ENCODE data around the gene TFEB.
A peak's percentile ranks its signal among the peaks of the same experiment; 100 is the strongest.

Gene TFEB

DNA sequence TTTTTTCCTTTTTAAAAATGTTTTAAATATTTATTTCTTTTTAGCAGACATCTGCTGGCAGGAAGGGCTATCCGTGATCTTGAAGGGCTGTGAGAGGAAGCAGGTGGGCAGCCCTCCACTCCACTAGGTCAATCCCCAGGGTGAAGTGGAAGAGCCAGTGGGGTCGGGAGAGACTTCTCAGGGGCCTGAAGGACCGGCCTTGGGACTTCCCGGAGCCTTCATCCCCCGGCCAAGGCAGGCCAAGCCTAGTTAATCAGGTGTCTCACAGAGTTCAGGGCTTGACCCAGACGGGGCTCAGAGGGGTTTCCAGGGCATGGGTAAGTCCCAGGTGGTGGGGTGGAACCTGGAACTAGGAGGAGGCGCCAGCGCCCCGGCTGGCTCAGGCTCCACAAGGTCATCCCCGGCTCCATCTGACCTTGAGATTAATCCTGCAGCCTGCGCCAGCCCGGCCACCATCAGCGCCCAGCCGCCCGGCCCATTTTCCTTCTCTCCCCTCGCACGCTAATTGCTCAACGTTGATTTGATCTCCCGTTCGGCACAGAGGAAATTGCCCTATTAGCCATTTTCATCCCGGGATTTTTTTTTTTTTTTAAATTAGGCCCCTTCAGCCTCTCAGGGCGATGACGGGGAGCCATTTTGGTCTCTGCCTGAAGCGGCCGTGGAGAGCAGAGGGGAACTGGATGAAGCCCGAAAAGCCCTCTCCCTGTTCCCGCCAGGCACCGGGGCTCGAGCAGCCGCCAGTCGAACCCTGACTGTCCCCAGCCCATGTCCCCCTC, 52.7 kb downstream of the TFEB start:
- H3K9ac ChIP-seq (ENCODE audit: low read length), result no peak overlapping the region
- H3K23ac ChIP-seq (ENCODE audit: low read length), result no peak overlapping the region
- peak overlapping the region; percentile 64 for H4K8ac ChIP-seq (ENCODE audit: low read depth, low read length)
- H2BK12ac ChIP-seq (ENCODE audit: low read length), result peak overlapping the region; percentile 70
- no peaks in the 10 kb centered on the region for H3K79me2 ChIP-seq (ENCODE audit: control insufficient read depth, insufficient read depth, low read length, poor library complexity)
- peaks cover 9 to 17% of the 10 kb centered on the region in 2 experiments for H3K4me1 ChIP-seq (ENCODE audit: control insufficient read depth in 1 of 2, insufficient read depth in 2 of 2, low read length in 2 of 2)
- H2AFZ ChIP-seq (ENCODE audit: insufficient read depth, low read length, poor library complexity), result no peak overlapping the region
- peaks cover 12 to 16% of the 10 kb centered on the region in 2 experiments for H3K36me3 ChIP-seq (ENCODE audit: control insufficient read depth in 1 of 2, insufficient read depth in 2 of 2, low read length in 2 of 2)
- DNase-seq, result no peak
- H3K9me3 ChIP-seq (ENCODE audit: insufficient read depth, low read depth, low read length), result peaks cover 2% of the 10 kb centered on the region
- no peaks in the 10 kb centered on the region for H3K27me3 ChIP-seq (ENCODE audit: insufficient read depth, low read length)
- peak overlapping the region; percentile 63 for H3K4me2 ChIP-seq (ENCODE audit: low read length)
- no peak overlapping the region for H3K4me3 ChIP-seq (ENCODE audit: low read depth, low read length)
- no peak overlapping the region for H4K12ac ChIP-seq (ENCODE audit: low read depth, low read length)
- no peak overlapping the region for H3K18ac ChIP-seq (ENCODE audit: low read length)
- H2BK5ac ChIP-seq (ENCODE audit: low read depth, low read length, poor library complexity), result no peak overlapping the region
- peak overlapping the region; percentile 9 for H2BK120ac ChIP-seq (ENCODE audit: insufficient read depth, low read length, poor library complexity)
- H3K79me1 ChIP-seq (ENCODE audit: low read length), result peaks cover 11% of the 10 kb centered on the region
- H3K14ac ChIP-seq (ENCODE audit: low read length), result no peak overlapping the region
- H2AK5ac ChIP-seq (ENCODE audit: low read length), result peak overlapping the region; percentile 92
- peak overlapping the region; percentile 81 for H4K91ac ChIP-seq (ENCODE audit: low read depth, low read length)
- no CpG with 5 or more reads among the region's 31 CpGs for WGBS (ENCODE audit: extremely low coverage, insufficient coverage, insufficient read length)
- peak overlapping the region; percentile 28 for H3K4ac ChIP-seq (ENCODE audit: low read depth, low read length)
- no peak overlapping the region for H3K27ac ChIP-seq (ENCODE audit: low read depth, low read length)

- H3K4me1 ChIP-seq (ENCODE audit: control insufficient read depth in 1 of 2, insufficient read depth in 2 of 2, low read length in 2 of 2), result peaks cover 9 to 17% of the 10 kb centered on the region in 2 experiments
- peaks cover 2% of the 10 kb centered on the region for H3K9me3 ChIP-seq (ENCODE audit: insufficient read depth, low read depth, low read length)
- no peak overlapping the region for H3K23ac ChIP-seq (ENCODE audit: low read length)
- H3K4me3 ChIP-seq (ENCODE audit: low read depth, low read length), result no peak overlapping the region
- H3K36me3 ChIP-seq (ENCODE audit: control insufficient read depth in 1 of 2, insufficient read depth in 2 of 2, low read length in 2 of 2), result peaks cover 10 to 12% of the 10 kb centered on the region in 2 experiments
- no peak overlapping the region for H3K4me2 ChIP-seq (ENCODE audit: low read length)
- H4K12ac ChIP-seq (ENCODE audit: low read depth, low read length), result no peak overlapping the region
- peaks cover 11% of the 10 kb centered on the region for H3K79me1 ChIP-seq (ENCODE audit: low read length)
- H3K18ac ChIP-seq (ENCODE audit: low read length), result no peak overlapping the region
- DNase-seq, result peak; percentile 89 to 90
- H4K8ac ChIP-seq (ENCODE audit: low read depth, low read length), result no peak overlapping the region
- no peak overlapping the region for H3K4ac ChIP-seq (ENCODE audit: low read depth, low read length)
- H4K91ac ChIP-seq (ENCODE audit: low read depth, low read length), result no peak overlapping the region
- H3K14ac ChIP-seq (ENCODE audit: low read length), result no peak overlapping the region
- H2AK5ac ChIP-seq (ENCODE audit: low read length), result no peak overlapping the region
- H3K79me2 ChIP-seq (ENCODE audit: control insufficient read depth, insufficient read depth, low read length, poor library complexity), result no peaks in the 10 kb centered on the region
- H3K9ac ChIP-seq (ENCODE audit: low read length), result no peak overlapping the region
- no peak overlapping the region for H3K27ac ChIP-seq (ENCODE audit: low read depth, low read length)
- no peaks in the 10 kb centered on the region for H3K27me3 ChIP-seq (ENCODE audit: insufficient read depth, low read length)
- H2BK12ac ChIP-seq (ENCODE audit: low read length), result no peak overlapping the region
- no peak overlapping the region for H2AFZ ChIP-seq (ENCODE audit: insufficient read depth, low read length, poor library complexity)
- H2BK120ac ChIP-seq (ENCODE audit: insufficient read depth, low read length, poor library complexity), result no peak overlapping the region
- no CpG with 5 or more reads among the region's 9 CpGs for WGBS (ENCODE audit: extremely low coverage, insufficient coverage, insufficient read length)
- no peak overlapping the region for H2BK5ac ChIP-seq (ENCODE audit: low read depth, low read length, poor library complexity)
These were observed 53.3 kb downstream of the TFEB start for GRCh38 chr6:41682056-41682477.

DNA sequence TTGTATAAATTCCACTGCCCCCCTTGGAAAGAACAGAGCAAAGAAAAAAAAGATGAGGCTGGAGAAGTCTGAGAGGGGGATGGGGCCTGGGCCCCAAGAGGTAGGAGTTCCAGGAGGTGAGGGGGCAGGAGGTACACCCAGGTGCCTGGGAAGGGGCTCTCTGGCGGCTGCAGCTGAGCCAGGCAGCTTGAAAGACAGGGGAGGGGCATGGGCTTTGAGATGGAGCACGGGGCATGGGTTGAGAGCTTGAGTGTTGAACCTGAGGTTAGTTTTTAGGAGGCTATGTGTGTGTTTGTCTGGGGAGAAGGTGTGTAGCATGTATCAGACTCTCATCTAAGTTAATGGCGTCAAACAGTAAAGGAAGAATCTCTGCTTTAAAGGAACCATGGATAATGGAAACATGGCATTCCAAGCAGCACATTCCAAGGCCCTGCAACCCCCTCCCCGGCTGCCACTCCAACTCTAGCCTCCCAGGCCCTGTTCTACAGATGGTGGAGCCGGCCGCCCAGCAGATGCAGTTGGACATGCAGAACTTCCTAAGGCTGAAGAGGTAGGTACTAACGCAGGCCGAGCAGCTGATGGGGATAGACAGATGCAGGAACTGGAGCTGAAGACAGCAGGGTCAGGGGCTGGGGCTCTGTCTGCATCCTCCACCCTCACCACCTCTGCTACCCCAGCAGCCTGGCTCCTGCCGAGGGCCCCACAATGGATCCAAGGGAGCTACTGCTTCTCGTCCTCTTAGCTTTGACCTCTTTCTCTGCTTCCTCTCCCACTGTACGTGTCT, 55.0 kb downstream of the TFEB start:
- peak overlapping the region; percentile 42 for H3K14ac ChIP-seq (ENCODE audit: low read length)
- peak overlapping the region; percentile 43 for H4K8ac ChIP-seq (ENCODE audit: low read depth, low read length)
- H3K79me1 ChIP-seq (ENCODE audit: low read length), result peaks cover 11% of the 10 kb centered on the region
- DNase-seq, result no peak
- H3K79me2 ChIP-seq (ENCODE audit: control insufficient read depth, insufficient read depth, low read length, poor library complexity), result no peaks in the 10 kb centered on the region
- peaks cover 9 to 17% of the 10 kb centered on the region in 2 experiments for H3K4me1 ChIP-seq (ENCODE audit: control insufficient read depth in 1 of 2, insufficient read depth in 2 of 2, low read length in 2 of 2)
- peak overlapping the region; percentile 77 for H2BK12ac ChIP-seq (ENCODE audit: low read length)
- H3K9ac ChIP-seq (ENCODE audit: low read length), result no peak overlapping the region
- H3K4me3 ChIP-seq (ENCODE audit: low read depth, low read length), result no peak overlapping the region
- no peak overlapping the region for H3K4me2 ChIP-seq (ENCODE audit: low read length)
- H4K12ac ChIP-seq (ENCODE audit: low read depth, low read length), result no peak overlapping the region
- no peak overlapping the region for H3K27ac ChIP-seq (ENCODE audit: low read depth, low read length)
- peak overlapping the region; percentile 31 for H2BK5ac ChIP-seq (ENCODE audit: low read depth, low read length, poor library complexity)
- no peaks in the 10 kb centered on the region for H3K27me3 ChIP-seq (ENCODE audit: insufficient read depth, low read length)
- H3K36me3 ChIP-seq (ENCODE audit: control insufficient read depth in 1 of 2, insufficient read depth in 2 of 2, low read length in 2 of 2), result peaks cover under 1 to 3% of the 10 kb centered on the region in 2 experiments
- no peak overlapping the region for H3K23ac ChIP-seq (ENCODE audit: low read length)
- no peak overlapping the region for H3K18ac ChIP-seq (ENCODE audit: low read length)
- no peak overlapping the region for H3K4ac ChIP-seq (ENCODE audit: low read depth, low read length)
- WGBS (ENCODE audit: extremely low coverage, insufficient coverage, insufficient read length), result no CpG with 5 or more reads among the region's 11 CpGs
- H3K9me3 ChIP-seq (ENCODE audit: insufficient read depth, low read depth, low read length), result peaks cover 2% of the 10 kb centered on the region
- H4K91ac ChIP-seq (ENCODE audit: low read depth, low read length), result peak overlapping the region; percentile 52
- peak overlapping the region; percentile 18 for H2AFZ ChIP-seq (ENCODE audit: insufficient read depth, low read length, poor library complexity)
- H2AK5ac ChIP-seq (ENCODE audit: low read length), result peak overlapping the region; percentile 49
- peak overlapping the region; percentile 58 for H2BK120ac ChIP-seq (ENCODE audit: insufficient read depth, low read length, poor library complexity)

- no peak overlapping the region for H3K18ac ChIP-seq (ENCODE audit: low read length)
- no peak overlapping the region for H4K8ac ChIP-seq (ENCODE audit: low read depth, low read length)
- no peak overlapping the region for H3K4ac ChIP-seq (ENCODE audit: low read depth, low read length)
- no CpG with 5 or more reads among the region's 9 CpGs for WGBS (ENCODE audit: extremely low coverage, insufficient coverage, insufficient read length)
- no peak overlapping the region for H4K12ac ChIP-seq (ENCODE audit: low read depth, low read length)
- no peak overlapping the region for H3K4me3 ChIP-seq (ENCODE audit: low read depth, low read length)
- H2BK12ac ChIP-seq (ENCODE audit: low read length), result peak overlapping the region; percentile 46
- no peaks in the 10 kb centered on the region for H3K27me3 ChIP-seq (ENCODE audit: insufficient read depth, low read length)
- H3K36me3 ChIP-seq (ENCODE audit: control insufficient read depth in 1 of 2, insufficient read depth in 2 of 2, low read length in 2 of 2), result peaks cover 0 to 2% of the 10 kb centered on the region in 2 experiments
- H4K91ac ChIP-seq (ENCODE audit: low read depth, low read length), result peak overlapping the region; percentile 37
- H3K79me2 ChIP-seq (ENCODE audit: control insufficient read depth, insufficient read depth, low read length, poor library complexity), result no peaks in the 10 kb centered on the region
- peaks cover 11% of the 10 kb centered on the region for H3K79me1 ChIP-seq (ENCODE audit: low read length)
- H3K4me2 ChIP-seq (ENCODE audit: low read length), result no peak overlapping the region
- H2AFZ ChIP-seq (ENCODE audit: insufficient read depth, low read length, poor library complexity), result no peak overlapping the region
- H3K9me3 ChIP-seq (ENCODE audit: insufficient read depth, low read depth, low read length), result peaks cover 2% of the 10 kb centered on the region
- no peak overlapping the region for H3K27ac ChIP-seq (ENCODE audit: low read depth, low read length)
- H3K9ac ChIP-seq (ENCODE audit: low read length), result no peak overlapping the region
- peaks cover 9 to 17% of the 10 kb centered on the region in 2 experiments for H3K4me1 ChIP-seq (ENCODE audit: control insufficient read depth in 1 of 2, insufficient read depth in 2 of 2, low read length in 2 of 2)
- H2BK120ac ChIP-seq (ENCODE audit: insufficient read depth, low read length, poor library complexity), result peak overlapping the region; percentile 11
- no peak overlapping the region for H2BK5ac ChIP-seq (ENCODE audit: low read depth, low read length, poor library complexity)
- H2AK5ac ChIP-seq (ENCODE audit: low read length), result no peak overlapping the region
- no peak for DNase-seq
- H3K14ac ChIP-seq (ENCODE audit: low read length), result no peak overlapping the region
- H3K23ac ChIP-seq (ENCODE audit: low read length), result no peak overlapping the region
These were observed 55.7 kb downstream of the TFEB start for GRCh38 chr6:41679696-41680095.
